LNCAP (cell line): ENCODE measurements around the gene ABI1.

Source experiments
- TF ChIP-seq, protein P1 (sequence below): fragments of 450-650 bp; IDR thresholded peaks from 2 replicates; pipeline ENCODE4 v1.5.1; 2017; ENCODE audit warnings: mild to moderate bottlenecking

The ABI1 gene

DNA sequence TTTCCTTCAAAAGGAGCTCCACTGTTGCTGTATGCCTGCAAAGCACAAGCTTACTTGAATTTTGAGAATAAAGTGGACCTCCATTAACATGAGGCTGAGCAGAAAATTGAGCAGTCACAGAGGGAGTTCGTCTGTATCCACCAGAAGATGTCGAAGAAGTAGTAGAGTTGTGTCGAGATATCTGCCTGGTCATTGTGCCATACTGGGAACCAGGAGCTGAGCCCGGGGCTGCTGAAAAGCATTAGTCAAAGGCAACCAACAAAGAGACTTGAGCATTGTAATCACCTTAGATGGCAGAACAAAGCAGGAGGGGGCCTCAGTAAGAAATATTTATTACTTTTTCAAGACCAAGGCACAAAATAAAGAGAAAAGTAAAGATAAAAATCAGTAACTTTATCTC, 101.8 kb downstream of the ABI1 start:
- TF ChIP-seq, protein P1, sequence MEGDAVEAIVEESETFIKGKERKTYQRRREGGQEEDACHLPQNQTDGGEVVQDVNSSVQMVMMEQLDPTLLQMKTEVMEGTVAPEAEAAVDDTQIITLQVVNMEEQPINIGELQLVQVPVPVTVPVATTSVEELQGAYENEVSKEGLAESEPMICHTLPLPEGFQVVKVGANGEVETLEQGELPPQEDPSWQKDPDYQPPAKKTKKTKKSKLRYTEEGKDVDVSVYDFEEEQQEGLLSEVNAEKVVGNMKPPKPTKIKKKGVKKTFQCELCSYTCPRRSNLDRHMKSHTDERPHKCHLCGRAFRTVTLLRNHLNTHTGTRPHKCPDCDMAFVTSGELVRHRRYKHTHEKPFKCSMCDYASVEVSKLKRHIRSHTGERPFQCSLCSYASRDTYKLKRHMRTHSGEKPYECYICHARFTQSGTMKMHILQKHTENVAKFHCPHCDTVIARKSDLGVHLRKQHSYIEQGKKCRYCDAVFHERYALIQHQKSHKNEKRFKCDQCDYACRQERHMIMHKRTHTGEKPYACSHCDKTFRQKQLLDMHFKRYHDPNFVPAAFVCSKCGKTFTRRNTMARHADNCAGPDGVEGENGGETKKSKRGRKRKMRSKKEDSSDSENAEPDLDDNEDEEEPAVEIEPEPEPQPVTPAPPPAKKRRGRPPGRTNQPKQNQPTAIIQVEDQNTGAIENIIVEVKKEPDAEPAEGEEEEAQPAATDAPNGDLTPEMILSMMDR, result no peak

DNA sequence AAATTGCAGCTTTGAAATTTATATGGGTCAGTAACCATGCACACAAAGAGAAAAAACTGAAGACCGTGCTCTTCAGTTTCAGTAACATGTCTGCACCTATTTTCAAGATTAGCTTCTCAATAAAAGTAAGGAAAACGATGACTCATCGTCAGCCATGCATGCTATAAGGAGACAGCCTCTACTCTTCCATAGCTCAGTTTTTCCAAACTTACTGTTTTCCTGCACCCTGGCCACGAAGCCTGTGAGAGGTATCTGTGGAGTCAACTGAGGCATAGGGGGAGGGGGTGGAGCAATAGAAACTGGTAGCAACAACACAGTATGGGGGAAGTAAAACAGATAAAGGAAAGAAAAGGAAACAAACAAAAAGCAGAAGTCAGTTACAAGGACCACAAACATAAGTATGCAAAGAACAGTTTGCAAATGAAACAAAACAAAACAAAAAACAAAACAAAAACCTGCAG, 105.3 kb downstream of the ABI1 start:
- TF ChIP-seq, protein P1, result no peak

DNA sequence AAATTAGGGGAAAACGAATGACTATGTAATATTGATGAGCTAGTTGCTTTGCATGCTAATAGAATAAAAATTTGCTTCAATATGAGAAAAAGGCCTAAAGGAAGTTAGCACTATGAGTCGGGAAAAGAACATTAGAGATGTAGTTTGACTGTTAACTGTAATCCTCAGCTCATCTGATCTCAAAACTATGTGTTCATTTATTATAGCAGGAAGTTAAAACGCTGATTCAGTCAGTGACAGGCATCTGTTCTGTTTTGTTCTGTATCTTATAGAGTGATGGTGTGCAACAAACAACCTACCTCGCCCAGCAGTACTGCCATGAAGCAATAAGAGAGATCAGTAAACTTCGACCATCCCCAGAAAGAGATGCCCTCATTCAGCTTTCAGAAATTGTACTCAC, 114.7 kb downstream of the ABI1 start:
- TF ChIP-seq, protein P1, result no peak

DNA sequence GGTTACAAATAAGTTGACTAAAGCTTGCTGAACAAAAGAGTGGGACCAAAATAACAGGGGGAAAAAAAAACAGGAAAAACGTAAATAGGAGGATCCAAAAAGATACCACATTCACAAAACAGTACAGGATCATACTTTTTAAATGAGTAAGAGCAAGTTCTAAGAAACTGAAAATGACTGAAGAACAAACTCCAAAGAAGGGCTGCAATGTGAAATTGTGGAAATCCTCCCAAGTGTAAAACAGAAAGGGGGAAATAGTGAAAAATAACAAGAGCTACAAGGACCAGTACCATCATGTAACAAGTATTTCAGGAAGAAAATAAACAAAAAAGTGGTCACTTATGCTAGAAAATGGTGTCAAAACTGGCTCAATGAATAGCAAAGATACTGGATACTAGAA, 116.9 kb downstream of the ABI1 start:
- TF ChIP-seq, protein P1, result no peak

DNA sequence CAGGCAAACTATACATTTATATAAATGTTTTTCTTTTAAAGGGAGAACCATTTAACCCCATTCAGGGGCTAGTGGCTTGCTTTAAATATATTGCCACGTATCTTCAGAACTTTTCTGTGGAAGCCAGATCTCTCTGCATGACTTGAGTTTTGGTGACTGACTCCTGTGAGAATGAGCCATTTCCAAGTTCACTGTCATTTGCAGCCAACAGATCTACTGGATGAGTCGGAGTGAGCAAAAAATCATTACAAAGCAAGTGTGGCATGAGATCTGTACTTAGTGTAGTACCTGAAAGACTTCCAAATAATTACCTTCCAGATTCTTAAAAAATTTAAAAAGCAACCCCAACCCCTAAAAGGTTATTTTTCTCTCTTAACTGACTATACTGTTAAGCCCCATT, 117.7 kb downstream of the ABI1 start:
- TF ChIP-seq, protein P1, result no peak

DNA sequence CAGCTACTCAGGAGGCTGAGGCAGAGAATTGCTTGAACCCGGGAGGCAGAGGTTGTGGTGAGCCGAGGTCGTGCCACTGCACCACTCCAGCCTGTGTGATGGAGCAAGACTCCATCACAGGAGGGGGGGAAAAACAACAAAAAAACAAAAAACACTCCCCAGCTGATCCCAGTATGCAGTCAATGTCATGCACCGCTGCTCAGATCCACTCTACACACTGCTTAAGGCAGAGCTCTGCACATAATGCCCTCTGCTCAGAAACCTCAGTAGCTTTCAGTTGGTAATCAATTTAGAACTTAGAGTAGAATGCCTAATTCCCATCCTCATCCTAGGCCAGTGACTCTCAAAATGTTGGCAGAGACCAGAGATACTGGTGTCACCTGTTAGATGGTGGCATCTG, 119.4 kb downstream of the ABI1 start:
- TF ChIP-seq, protein P1, result no peak

DNA sequence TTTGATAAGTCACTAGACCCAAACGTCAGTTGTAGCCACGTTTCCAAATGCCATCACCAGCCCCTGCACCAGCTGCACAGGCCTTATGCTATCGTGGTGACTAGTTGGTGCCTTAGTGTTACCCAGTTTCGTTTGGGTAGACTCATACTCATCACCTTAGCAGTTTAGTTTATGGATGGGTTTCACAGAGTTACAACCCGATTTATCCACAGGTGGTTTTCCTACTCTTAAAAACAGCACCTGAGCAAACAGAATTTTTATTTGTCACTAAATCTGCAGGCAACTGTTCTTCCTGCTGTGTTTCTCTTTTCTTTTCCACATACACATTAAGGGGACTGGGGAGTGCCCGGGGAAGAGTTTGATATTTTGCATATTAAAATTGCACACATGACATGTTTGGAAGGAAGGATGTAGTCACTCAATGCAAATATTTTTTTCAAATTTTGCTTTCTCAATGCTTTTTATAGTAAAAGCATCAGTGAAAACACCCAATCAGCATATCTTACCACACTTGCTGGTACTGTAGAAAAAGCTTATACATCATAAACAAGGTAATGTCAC, 121.6 kb downstream of the ABI1 start:
- TF ChIP-seq, protein P1, result no peak
